Prostate gland (tissue), 2 donors: Measurements from ENCODE around the gene CDK14. TPM values are rescaled to one million over a fixed set of nuclear protein-coding genes. Genes with fewer than 3 reads are reported as not detected.

Source experiments
- DNase-seq: peaks from one replicate; pipeline ENCODE4 v3.0.0-alpha.2; 2019; ENCODE audit warnings: low spot score
- H3K27ac ChIP-seq, 2 donors: fragments of 200-600 bp; sonication (generic); 2 replicates each; pipeline ENCODE4 v1.5.1; 2017 to 2019
- H3K27me3 ChIP-seq: fragments of 200-600 bp; sonication (generic); replicated peaks from 2 replicates; pipeline ENCODE4 v1.5.1; 2019; ENCODE audit not compliant: insufficient read depth
- H3K36me3 ChIP-seq, 2 donors: fragments of 200-600 bp; sonication (generic); 1 replicate in 1 of 2; 2 replicates in 1 of 2; pipeline versions ENCODE4 v1.5.1 to v1.8.1; 2017 to 2019
- H3K4me1 ChIP-seq: fragments of 200-600 bp; sonication (generic); replicated peaks from 2 replicates; pipeline ENCODE4 v1.5.1; 2019
- H3K4me3 ChIP-seq, 2 donors: fragments of 200-600 bp; sonication (generic); 2 replicates each; pipeline ENCODE4 v1.5.1; 2017 to 2019
- H3K9me3 ChIP-seq: fragments of 200-600 bp; sonication (generic); 2 replicates; pipeline ENCODE4 v1.5.1; 2017
- CTCF ChIP-seq, 4 experiments: fragments of 200-600 bp in 2 of 4; fragments of 450-650 bp in 2 of 4; sonication (generic) in 2 of 4; IDR thresholded peaks; 1 replicate in 3 of 4; 2 replicates in 1 of 4; pipeline ENCODE4 v1.5.1; 2016 to 2019; ENCODE audit warnings: antibody characterized with exemption in 4 of 4, mild to moderate bottlenecking in 2 of 4, moderate library complexity in 2 of 4
- POLR2A ChIP-seq: fragments of 450-650 bp; IDR thresholded peaks from one replicate; pipeline ENCODE4 v1.6.1; 2016; ENCODE audit warnings: antibody characterized with exemption, mild to moderate bottlenecking
- POLR2AphosphoS5 ChIP-seq: sonication (generic); formaldehyde crosslinking; IDR thresholded peaks from one replicate; pipeline ENCODE4 v1.6.1; 2017; ENCODE audit warnings: antibody characterized with exemption
- WGBS: methylation state at CpG from one replicate; pipeline ENCODE4 v1.1.5; 2018; 5-methylcytosine and 5-hydroxymethylcytosine counted together
- intact Hi-C: fragments of 100-400 bp; cut with DNase I; formaldehyde crosslinking; loops from one replicate; pipeline ENCODE4 v1.14.2; 2022
- total RNA-seq, 2 donors: library from RNA; depleted of rRNA; stranded (reverse); fragments of >200 nt; gene quantifications; one replicate each; pipeline ENCODE4 v1.1.0, GENCODE V29; 2016

Gene CDK14
- total RNA-seq, 2 donors from 2014 or later: 13.7 to 20.7 TPM

GRCh38 chr7:90668992-90669391 is 72.9 kb downstream of the CDK14 start:
- H3K27ac ChIP-seq: no peak overlapping the region
- TF ChIP-seq POLR2AphosphoS5 (no peak), CTCF (IDR thresholded peaks at IDR 0.05) (no peak), POLR2A (no peak)
- 39% methylated on average over 2 of the region's 2 CpGs for WGBS
- no peaks in the 10 kb centered on the region for H3K9me3 ChIP-seq
- intact Hi-C loops: no loop called here
- no peaks in the 10 kb centered on the region for H3K27me3 ChIP-seq
- H3K4me1 ChIP-seq: no peaks in the 10 kb centered on the region
- H3K4me3 ChIP-seq: no peak overlapping the region
- H3K36me3 ChIP-seq: no peaks in the 10 kb centered on the region
- DNase-seq: no peak

DNA sequence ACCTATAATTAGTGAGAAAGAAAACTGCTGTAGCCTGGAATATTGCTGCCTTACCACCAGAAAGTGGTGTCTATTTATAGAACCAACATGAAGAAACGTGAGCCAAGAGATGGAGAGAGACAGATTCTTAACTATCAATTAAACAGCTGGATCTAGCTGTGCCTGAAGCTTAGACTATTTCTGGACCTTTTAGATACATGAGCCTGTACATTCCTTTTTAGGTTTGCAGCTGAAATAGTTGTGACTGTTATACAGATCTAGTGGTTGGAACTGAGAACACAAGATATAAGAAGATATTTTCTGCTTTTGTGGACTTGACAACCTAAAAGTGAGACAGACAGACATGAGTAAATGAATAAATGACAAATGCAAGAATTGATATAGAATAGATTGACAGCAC is 73.4 kb downstream of the CDK14 start:
- H3K27me3 ChIP-seq: no peaks in the 10 kb centered on the region
- intact Hi-C loops: no loop called here
- WGBS: 73% methylated on average over 1 of the region's 1 CpG
- DNase-seq: no peak
- no peaks in the 10 kb centered on the region for H3K9me3 ChIP-seq
- H3K4me1 ChIP-seq: no peaks in the 10 kb centered on the region
- H3K4me3 ChIP-seq: no peak overlapping the region
- TF ChIP-seq CTCF (IDR thresholded peaks at IDR 0.05) (no peak), POLR2AphosphoS5 (no peak), POLR2A (no peak)
- no peaks in the 10 kb centered on the region for H3K36me3 ChIP-seq
- no peak overlapping the region for H3K27ac ChIP-seq

DNA sequence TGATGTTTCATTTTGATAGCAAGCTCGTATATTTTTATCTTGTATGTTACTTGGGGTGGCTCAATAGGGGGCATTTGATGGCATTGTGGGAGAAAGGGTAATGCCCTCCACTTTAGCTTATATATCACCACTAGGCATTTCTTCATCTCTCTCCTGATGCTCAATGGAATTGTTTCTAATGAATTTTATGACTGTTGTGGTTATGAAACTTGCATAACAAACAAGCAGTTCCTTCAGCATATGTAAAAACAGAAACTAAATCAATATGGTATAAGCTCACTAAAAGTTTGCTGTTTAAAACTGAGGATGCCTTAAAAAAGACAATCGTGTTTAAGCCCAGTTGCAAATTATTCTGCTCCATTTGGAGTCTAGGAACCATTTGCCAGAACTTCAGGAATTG is 75.5 kb downstream of the CDK14 start:
- Histone ChIP-seq H3K4me3 (no peak overlapping the region), H3K9me3 (no peaks in the 10 kb centered on the region), H3K27me3 (no peaks in the 10 kb centered on the region), H3K27ac (no peak overlapping the region), H3K4me1 (no peaks in the 10 kb centered on the region), H3K36me3 (no peaks in the 10 kb centered on the region)
- TF ChIP-seq CTCF (IDR thresholded peaks at IDR 0.05) (no peak), POLR2AphosphoS5 (no peak)
- no peak for DNase-seq
- intact Hi-C loops: no loop called here
- WGBS: 92% methylated on average over 2 of the region's 2 CpGs

DNA sequence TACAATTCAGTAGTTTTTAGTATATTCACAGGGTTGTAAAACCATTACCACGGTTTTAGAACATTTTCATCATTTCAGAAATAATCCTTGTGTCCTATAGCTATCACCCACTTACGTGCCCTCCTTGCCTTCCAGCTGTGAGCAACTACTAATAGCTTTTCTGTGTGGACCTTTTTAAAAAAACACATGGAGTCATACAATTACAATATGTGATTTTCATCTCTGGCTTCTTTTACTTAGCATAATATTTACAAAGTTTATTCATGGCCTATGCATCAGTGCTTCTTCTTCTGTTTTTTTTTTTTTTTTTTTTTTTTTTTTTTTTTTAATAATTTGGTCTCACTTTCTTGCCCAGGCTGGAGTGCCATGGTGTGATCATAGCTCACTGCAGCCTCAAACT is 76.1 kb downstream of the CDK14 start:
- Histone ChIP-seq H3K27ac (no peak overlapping the region), H3K36me3 (no peaks in the 10 kb centered on the region), H3K4me3 (no peak overlapping the region), H3K4me1 (no peaks in the 10 kb centered on the region), H3K27me3 (no peaks in the 10 kb centered on the region), H3K9me3 (no peaks in the 10 kb centered on the region)
- 94% methylated on average over 2 of the region's 2 CpGs for WGBS
- DNase-seq: no peak
- intact Hi-C loops: no loop called here
- TF ChIP-seq POLR2A (no peak), POLR2AphosphoS5 (no peak), CTCF (IDR thresholded peaks at IDR 0.05) (no peak)

- H3K36me3 ChIP-seq: no peaks in the 10 kb centered on the region
- no peaks in the 10 kb centered on the region for H3K9me3 ChIP-seq
- H3K27ac ChIP-seq: no peak overlapping the region
- TF ChIP-seq POLR2A (no peak), CTCF (IDR thresholded peaks at IDR 0.05) (no peak), POLR2AphosphoS5 (no peak)
- H3K27me3 ChIP-seq: no peaks in the 10 kb centered on the region
- no peaks in the 10 kb centered on the region for H3K4me1 ChIP-seq
- H3K4me3 ChIP-seq: no peak overlapping the region
- DNase-seq: no peak
- 81% methylated on average over 1 of the region's 1 CpG for WGBS
- intact Hi-C loops: no loop called here
Observed at GRCh38 chr7:90674625-90675024, 78.5 kb downstream of the CDK14 start.
